ENCODE data around the gene KRTCAP3.
"Not testable (repeated sequence)": the region's sequence is repeated elsewhere in the genome, so short reads cannot be mapped to it uniquely, and the experiment has no call there.

The KRTCAP3 gene, protein sequence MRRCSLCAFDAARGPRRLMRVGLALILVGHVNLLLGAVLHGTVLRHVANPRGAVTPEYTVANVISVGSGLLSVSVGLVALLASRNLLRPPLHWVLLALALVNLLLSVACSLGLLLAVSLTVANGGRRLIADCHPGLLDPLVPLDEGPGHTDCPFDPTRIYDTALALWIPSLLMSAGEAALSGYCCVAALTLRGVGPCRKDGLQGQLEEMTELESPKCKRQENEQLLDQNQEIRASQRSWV

DNA sequence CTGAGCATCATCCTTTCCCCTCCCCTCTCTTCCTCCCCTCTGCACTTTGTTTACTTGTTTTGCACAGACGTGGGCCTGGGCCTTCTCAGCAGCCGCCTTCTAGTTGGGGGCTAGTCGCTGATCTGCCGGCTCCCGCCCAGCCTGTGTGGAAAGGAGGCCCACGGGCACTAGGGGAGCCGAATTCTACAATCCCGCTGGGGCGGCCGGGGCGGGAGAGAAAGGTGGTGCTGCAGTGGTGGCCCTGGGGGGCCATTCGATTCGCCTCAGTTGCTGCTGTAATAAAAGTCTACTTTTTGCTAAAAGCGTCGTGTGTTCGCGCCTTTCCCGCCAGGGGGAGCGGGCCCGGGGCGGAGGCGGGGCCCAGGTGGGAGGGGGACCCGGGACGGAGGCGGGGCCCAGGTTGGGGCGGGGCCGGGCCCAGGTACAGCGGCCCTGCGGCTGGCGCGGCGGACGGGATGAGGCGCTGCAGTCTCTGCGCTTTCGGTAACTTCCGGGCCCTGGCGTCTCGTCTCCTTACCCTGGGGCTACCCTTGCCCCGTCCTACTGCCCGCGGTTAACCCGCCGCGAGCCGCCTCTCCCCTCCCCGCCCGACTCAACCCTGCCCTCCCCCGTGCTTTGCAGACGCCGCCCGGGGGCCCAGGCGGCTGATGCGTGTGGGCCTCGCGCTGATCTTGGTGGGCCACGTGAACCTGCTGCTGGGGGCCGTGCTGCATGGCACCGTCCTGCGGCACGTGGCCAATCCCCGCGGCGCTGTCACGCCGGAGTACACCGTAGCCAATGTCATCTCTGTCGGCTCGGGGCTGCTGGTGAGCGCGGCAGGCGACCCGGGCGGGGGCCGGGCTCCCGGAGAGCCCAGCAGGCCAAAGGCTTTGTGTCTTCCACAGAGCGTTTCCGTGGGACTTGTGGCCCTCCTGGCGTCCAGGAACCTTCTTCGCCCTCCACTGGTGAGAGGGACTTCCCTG is at the start of gene KRTCAP3:
Gene KRTCAP3 (plus strand): TSS at position 424 of the 962 bp plus-strand sequence. CDS start 32 bp downstream, at position 456.
- DNase-seq (ENCODE audit: low read depth), result peak; percentile 43

DNA sequence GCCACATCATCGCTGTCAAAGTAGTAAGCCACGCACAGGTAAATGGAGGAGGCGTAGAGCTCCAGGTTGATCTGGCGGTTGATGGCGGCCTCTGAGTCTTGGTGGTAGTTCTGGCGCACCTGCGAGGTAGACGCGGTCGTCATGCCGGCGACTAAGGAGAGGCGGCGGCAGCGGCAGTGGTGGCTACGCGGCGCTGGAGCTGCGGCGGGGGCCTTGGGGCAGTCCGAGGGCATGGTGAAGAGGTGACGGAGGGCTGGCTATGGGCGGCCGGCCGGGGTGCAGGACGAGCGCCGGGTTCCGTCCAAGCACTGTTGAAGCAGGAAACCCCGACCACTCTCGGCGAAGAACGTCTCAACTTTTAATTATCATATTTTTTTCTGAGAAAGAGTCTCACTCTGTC is 49.0 kb upstream of the KRTCAP3 start:
- no peak for DNase-seq (ENCODE audit: low read depth)

DNA sequence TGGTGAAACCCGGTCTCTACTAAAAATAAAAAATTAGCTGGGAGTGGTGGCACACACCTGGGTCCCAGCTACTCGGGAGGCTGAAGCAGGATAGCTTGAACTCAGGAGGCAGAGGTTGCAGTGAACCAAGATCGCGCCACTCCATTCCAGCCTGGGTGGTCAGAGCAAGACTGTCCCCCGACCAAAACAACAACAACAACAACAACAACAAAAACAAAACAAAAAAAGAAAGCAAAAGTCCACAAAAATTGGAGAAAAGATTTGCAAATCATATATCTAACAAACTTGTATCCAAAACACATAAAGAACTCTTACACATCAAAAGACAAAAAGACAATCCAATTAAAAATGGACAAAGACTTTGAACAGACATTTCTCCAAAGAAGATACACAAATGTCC is 43.2 kb upstream of the KRTCAP3 start:
- no peak for DNase-seq (ENCODE audit: low read depth)

GRCh38 chr2:27400348-27401135 is 41.6 kb upstream of the KRTCAP3 start:
- no peak for DNase-seq (ENCODE audit: low read depth)

- no peak for DNase-seq (ENCODE audit: low read depth)
Observed at GRCh38 chr2:27407798-27408491, 34.2 kb upstream of the KRTCAP3 start.

GRCh38 chr2:27408601-27409320 is 33.4 kb upstream of the KRTCAP3 start:
- peak; percentile 2 for DNase-seq (ENCODE audit: low read depth)

- DNase-seq (ENCODE audit: low read depth), result peak; percentile 96
Observed at GRCh38 chr2:27409321-27410073, 32.7 kb upstream of the KRTCAP3 start, which contains the start of gene PPM1G. TSS of gene PPM1G (minus strand) at chr2:27409591. CDS start at chr2:27409422, 169 bp downstream.

DNA sequence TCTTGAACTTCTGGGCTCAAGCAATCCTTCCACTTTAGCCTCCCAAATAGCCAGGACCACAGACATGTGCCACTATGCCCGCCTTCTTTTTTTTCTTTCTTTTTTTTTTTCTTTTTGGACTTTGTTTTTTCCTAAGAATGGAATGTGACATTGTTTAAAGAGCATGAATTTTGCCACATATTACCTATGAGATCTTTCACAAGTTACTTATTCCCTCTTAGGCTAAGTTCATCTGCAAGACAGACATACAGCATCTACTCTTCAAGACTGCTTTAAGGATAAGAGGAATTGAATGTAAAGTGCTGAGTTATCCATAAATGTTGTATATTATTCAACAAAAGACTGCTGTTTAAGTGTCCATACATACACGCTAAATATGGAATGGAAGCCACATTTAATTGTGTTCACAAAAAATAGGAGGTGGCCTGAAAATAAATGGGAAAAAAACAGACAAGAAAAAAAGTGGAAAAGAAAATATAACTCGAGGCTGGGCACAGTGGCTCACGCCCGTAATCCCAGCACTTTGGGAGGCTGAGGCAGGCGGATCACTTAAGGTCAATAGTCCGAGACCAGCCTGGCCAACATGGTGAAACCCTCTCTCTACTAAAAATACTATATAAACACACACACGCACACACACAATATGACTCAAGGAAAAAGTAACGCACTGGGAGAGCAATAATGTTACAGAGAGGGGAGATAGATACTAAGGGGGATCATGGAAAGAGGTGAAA is 29.6 kb upstream of the KRTCAP3 start:
- no peak for DNase-seq (ENCODE audit: low read depth)

DNA sequence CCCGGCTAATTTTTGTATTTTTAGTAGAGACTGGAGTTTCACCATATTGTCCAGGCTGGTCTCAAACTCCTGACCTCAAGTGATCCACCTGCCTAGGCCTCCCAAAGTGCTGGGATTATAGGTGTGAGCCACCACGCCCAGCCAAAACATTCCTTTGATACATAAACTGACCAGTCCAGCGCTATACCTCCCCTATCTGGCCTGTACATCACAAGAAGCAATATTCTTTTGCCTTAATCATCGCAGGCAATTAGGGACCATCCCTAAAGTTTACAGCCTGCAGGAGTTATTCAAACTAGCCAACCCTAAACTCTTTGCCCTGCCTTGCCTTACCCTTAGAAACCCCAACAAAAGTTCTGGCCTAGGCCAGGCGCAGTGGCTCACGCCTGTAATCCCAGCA is 26.0 kb upstream of the KRTCAP3 start:
- DNase-seq (ENCODE audit: low read depth), result no peak

DNA sequence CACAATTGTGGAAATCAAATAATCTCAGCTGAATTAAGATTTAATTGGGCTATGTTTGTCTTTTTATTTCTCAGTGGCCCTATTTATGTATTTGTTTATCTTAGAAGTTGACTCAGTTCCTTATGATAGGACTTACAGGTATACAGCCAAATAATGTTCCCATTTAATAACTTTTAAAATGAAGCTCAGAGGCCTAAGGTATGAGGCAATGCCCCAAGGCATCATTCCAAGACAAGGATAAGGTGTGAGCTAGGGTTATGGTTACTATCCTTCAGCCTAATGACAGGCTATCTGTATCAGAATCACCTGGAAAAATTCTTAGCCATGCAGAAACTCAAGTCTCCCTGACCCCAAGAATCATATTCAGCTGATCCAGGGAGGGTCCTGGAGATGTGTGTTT is 21.2 kb upstream of the KRTCAP3 start:
- DNase-seq (ENCODE audit: low read depth), result no peak

GRCh38 chr2:27421660-27422250 is 20.4 kb upstream of the KRTCAP3 start:
- no peak for DNase-seq (ENCODE audit: low read depth)

DNA sequence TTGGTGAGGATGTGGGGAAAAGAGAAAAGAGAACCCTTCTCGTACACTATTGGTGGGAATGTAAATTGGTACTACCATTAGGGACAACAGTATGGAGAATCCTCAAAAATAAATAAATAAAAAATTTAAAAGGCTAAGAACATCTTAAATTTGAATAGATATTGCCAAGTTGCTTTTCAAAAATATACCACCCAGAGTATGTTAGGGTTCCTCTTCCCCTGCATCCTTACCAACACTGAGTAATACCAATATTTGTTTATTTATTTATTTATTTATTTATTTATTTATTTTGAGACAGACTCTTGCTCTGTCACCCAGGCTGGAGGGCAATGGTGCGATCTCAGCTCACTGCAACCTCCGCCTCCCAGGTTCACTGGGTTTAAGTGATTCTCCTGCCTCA is 19.2 kb upstream of the KRTCAP3 start:
- no peak for DNase-seq (ENCODE audit: low read depth)

- DNase-seq (ENCODE audit: low read depth), result not testable (repeated sequence)
Observed at GRCh38 chr2:27425039-27425438, 17.1 kb upstream of the KRTCAP3 start.

DNA sequence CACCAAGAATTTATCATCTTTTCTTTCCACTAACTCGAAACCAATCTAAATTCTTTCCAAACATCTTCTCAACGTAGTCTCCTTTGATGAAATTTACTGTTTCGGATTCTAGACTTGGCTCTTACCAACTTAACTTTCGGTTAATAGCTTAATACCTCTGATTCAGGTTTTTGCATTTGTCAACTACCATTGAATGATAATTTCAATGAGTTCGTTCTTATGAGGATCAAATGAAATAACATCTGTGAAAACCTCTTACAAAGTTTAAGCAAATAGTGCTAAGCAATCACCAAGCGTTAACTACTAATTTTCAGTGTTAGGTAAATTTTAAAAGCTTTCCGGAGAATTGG is 14.3 kb upstream of the KRTCAP3 start:
- no peak for DNase-seq (ENCODE audit: low read depth)

- DNase-seq (ENCODE audit: low read depth), result peak; percentile 86
Observed at GRCh38 chr2:27428213-27428977, 13.8 kb upstream of the KRTCAP3 start, which contains the start of gene NRBP1. TSS of gene NRBP1 (plus strand) at chr2:27428631. CDS start at chr2:27433274, 4,643 bp downstream.

GRCh38 chr2:27428978-27429541 is 13.1 kb upstream of the KRTCAP3 start:
- peak; percentile 60 for DNase-seq (ENCODE audit: low read depth)

GRCh38 chr2:27431395-27431794 is 10.8 kb upstream of the KRTCAP3 start:
- DNase-seq (ENCODE audit: low read depth), result no peak

DNA sequence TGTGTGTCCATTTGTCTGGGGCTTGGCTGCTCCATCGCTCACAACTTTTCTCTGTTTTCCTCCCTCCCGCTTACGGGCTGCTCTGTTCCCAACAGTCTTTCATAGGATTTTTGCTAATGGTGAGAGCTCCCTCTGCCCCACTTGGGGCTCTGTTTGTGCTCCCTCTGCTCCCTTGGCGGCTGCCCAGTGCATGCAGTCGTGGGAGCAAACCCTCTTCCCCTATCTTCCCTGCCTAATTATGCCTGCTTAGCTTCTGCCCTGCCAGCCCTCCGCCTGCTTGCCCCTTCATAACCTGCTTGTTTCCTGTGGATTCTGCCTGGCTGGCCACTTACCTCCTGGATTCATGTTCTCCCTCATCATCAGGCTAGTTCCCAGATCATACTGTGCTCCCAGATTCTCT is 6.6 kb upstream of the KRTCAP3 start:
- DNase-seq (ENCODE audit: low read depth), result no peak

Data from activated T-helper 9 cell treated with anti-CD3 and anti-CD28 coated beads, Interleukin-2, amount 50 U/mL, for 16 hours (primary cell).